HepG2 (cell line): Measurements from ENCODE around the gene PRKCZ. TPM values are rescaled to one million over a fixed set of nuclear protein-coding genes. Genes with fewer than 3 reads are reported as not detected.

Source experiments
- ATF5 ChIP-seq: sonication (generic); formaldehyde crosslinking; IDR thresholded peaks from 2 replicates; pipeline ENCODE4 v1.4.0; 2020; ENCODE audit warnings: mild to moderate bottlenecking, low read depth, missing genetic modification reagents
- CSRNP1 ChIP-seq: sonication (generic); formaldehyde crosslinking; IDR thresholded peaks from 2 replicates; pipeline ENCODE4 v1.8.1; 2023; ENCODE audit warnings: mild to moderate bottlenecking, missing genetic modification reagents
- HMGA1 ChIP-seq: sonication (generic); formaldehyde crosslinking; conservative IDR thresholded peaks from 2 replicates; pipeline ENCODE4 v1.4.0; 2020; ENCODE audit warnings: missing genetic modification reagents
- HOXA7 ChIP-seq: sonication (generic); formaldehyde crosslinking; IDR thresholded peaks from 2 replicates; pipeline ENCODE4 v1.8.1; 2022; ENCODE audit warnings: mild to moderate bottlenecking, missing genetic modification reagents, moderate library complexity
- KDM4B ChIP-seq: sonication (generic); formaldehyde crosslinking; IDR thresholded peaks from 2 replicates; pipeline ENCODE4 v1.4.0; 2020; ENCODE audit warnings: missing genetic modification reagents
- NCOA2 ChIP-seq: sonication (generic); formaldehyde crosslinking; IDR thresholded peaks from 2 replicates; pipeline ENCODE4 v1.8.0; 2022; ENCODE audit warnings: inconsistent platforms
- NCOR1 ChIP-seq: fragments of 200-600 bp; sonication (generic); IDR thresholded peaks from 2 replicates; pipeline ENCODE4 v1.7.0; 2017; ENCODE audit warnings: antibody characterized with exemption, low read length, borderline replicate concordance
- NFKBIZ ChIP-seq: IDR thresholded peaks from 2 replicates; pipeline ENCODE4 v1.6.1; 2018; ENCODE audit warnings: missing genetic modification reagents, missing compliant biosample characterization
- PHF5A ChIP-seq: IDR thresholded peaks from one replicate; pipeline ENCODE4 v1.6.1; 2018; ENCODE audit warnings: low read depth, missing genetic modification reagents; ENCODE audit not compliant: unreplicated experiment
- RAD21 ChIP-seq: fragments of 450-650 bp; formaldehyde crosslinking; IDR thresholded peaks from 2 replicates; pipeline ENCODE4 v1.5.0; 2020; ENCODE audit warnings: mild to moderate bottlenecking
- RXRA ChIP-seq: sonication (generic); formaldehyde crosslinking; IDR thresholded peaks from 2 replicates; pipeline ENCODE4 v1.5.1; 2020; ENCODE audit warnings: missing genetic modification reagents
- RXRB ChIP-seq: IDR thresholded peaks from 2 replicates; pipeline ENCODE4 v1.6.1; 2016; ENCODE audit warnings: borderline replicate concordance, missing genetic modification reagents, missing compliant biosample characterization
- ZBTB40 ChIP-seq, 2 experiments: fragments of 450-650 bp in 1 of 2; sonication (generic) in 1 of 2; formaldehyde crosslinking in 1 of 2; IDR thresholded peaks; 2 replicates each; pipeline versions ENCODE4 v1.6.1 to v1.8.0; 2016 to 2022; ENCODE audit warnings: antibody characterized with exemption in 1 of 2, mild to moderate bottlenecking in 1 of 2, missing genetic modification reagents in 1 of 2
- ZMYM3 ChIP-seq: sonication (generic); formaldehyde crosslinking; IDR thresholded peaks from 2 replicates; pipeline ENCODE4 v1.5.1; 2020; ENCODE audit warnings: mild to moderate bottlenecking, missing genetic modification reagents
- ZNF329 ChIP-seq: sonication (generic); formaldehyde crosslinking; IDR thresholded peaks from 2 replicates; pipeline ENCODE4 v1.9.0; 2021; ENCODE audit warnings: low read depth, mild to moderate bottlenecking, missing genetic modification reagents
- ZNF549 ChIP-seq: sonication (generic); formaldehyde crosslinking; IDR thresholded peaks from 2 replicates; pipeline ENCODE4 v1.5.0; 2020; ENCODE audit warnings: missing genetic modification reagents
- polyA plus RNA-seq, 8 experiments: library from polyadenylated mRNA; depleted of rRNA in 3 of 8; stranded (reverse) in 7 of 8; unstranded in 1 of 8; fragments of >200 nt; fragmentation: Illumina TruSeq in 4 of 8; extraction: Trizol in 4 of 8; gene quantifications; 2 replicates each; pipeline versions ENCODE4 v1.2.1 to v1.2.3, GENCODE V29; 2011 to 2016; ENCODE audit warnings: low read depth in 4 of 8, missing spikeins in 1 of 8, mixed read lengths in 1 of 8; ENCODE audit not compliant: insufficient read depth in 1 of 8
- total RNA-seq, 5 experiments: library from RNA; depleted of rRNA; stranded (reverse); fragments of >200 nt; fragmentation: Illumina TruSeq; extraction: Trizol; gene quantifications; 2 replicates each; pipeline ENCODE4 v1.2.3, GENCODE V29; 2016; ENCODE audit warnings: low read depth in 1 of 5

PRKCZ gene
- total and polyA plus RNA-seq, 2 of the 13 experiments (the other 11 are each of a cell fraction or from before 2014, with no cell fraction given) = 34.7 to 85.2 TPM

- TF ChIP-seq ZBTB40 (IDR thresholded peaks at IDR 0.05) = no peak
- TF ChIP-seq ZBTB40 (CRISPR knock-in tag; IDR thresholded peaks at IDR 0.05) = peak; percentile 72
- 0 out of 2 replicates have a peak, but pooled peaks have one; percentile 57 for TF ChIP-seq ATF5 (CRISPR knock-in tag)
- TF ChIP-seq HMGA1 (CRISPR knock-in tag) = no peak
- peak; percentile 55; the same call in 1 of the 2 replicates for TF ChIP-seq RXRA
- no peak for TF ChIP-seq PHF5A (CRISPR knock-in tag)
- TF ChIP-seq RXRB (CRISPR knock-in tag) = 0 out of 2 replicates have a peak, but pooled peaks have one; percentile 30
- peak; percentile 55; the same call in 1 of the 2 replicates for TF ChIP-seq CSRNP1
- TF ChIP-seq NFKBIZ (CRISPR knock-in tag) = no peak
- TF ChIP-seq NCOA2 (CRISPR knock-in tag) = peak; percentile 16; the same call in 1 of the 2 replicates
- TF ChIP-seq HOXA7 (CRISPR knock-in tag) = no peak
- peak; percentile 99 for TF ChIP-seq RAD21 (CRISPR knock-in tag)
- TF ChIP-seq ZMYM3 (CRISPR knock-in tag) = no peak; the same call in 1 of the 2 replicates
- no peak for TF ChIP-seq ZNF329 (CRISPR knock-in tag)
- 0 out of 2 replicates have a peak, but pooled peaks have one; percentile 40 for TF ChIP-seq NCOR1
- no peak; the same call in 1 of the 2 replicates for TF ChIP-seq KDM4B (CRISPR knock-in tag)
- peak; percentile 54; the same call in 1 of the 2 replicates for TF ChIP-seq ZNF549 (CRISPR knock-in tag)
These were observed 144.9 kb downstream of the PRKCZ start (continued) for GRCh38 chr1:2194898-2195673.
